Frontal cortex (tissue), 4 donors: ENCODE measurements around the gene KRTAP4-8. TPM values are rescaled to one million over a fixed set of nuclear protein-coding genes. Genes with fewer than 3 reads are reported as not detected.
"Not testable (repeated sequence)": the region's sequence is repeated elsewhere in the genome, so short reads cannot be mapped to it uniquely, and the experiment has no call there.

Experiments used
- DNase-seq, 2 donors: peaks; one replicate each; pipeline ENCODE4 v3.0.0; 2012; ENCODE audit warnings: low spot score in 2 of 2
- FAIRE-seq: peaks from 2 replicates; lab custom pipeline; 2012; peaks lifted over from hg19 to GRCh38; lab: Jason Lieb, UNC
- total RNA-seq: library from RNA; depleted of rRNA; stranded (reverse); fragments of >200 nt; gene quantifications from one replicate; pipeline ENCODE4 v1.2.3, GENCODE V29; 2014
- donor health status: control.
- donor health status: control.
- donor health status: control.

KRTAP4-8 gene
- total RNA-seq = not detected

DNA sequence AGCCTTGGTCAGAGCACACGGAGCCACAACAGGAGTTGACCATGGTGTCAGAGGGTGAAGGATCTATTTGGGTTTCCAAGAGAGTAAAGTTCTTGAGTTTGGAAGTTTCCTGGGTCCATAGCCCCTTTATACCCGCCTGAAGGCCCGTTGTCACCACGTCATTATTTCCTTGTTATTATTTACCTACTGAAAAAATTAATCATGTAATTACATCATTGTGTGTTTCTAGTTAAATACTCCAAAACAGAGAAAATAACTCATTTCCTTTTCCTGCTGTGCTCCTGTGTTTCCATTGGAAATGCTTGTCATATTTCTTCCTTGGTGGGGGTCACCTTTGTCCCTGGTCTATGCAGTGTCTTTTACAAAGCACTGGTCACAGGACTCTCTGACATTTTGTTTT lies at the start of gene KRTAP4-8:
TSS of gene KRTAP4-8 (minus strand) at position 101 of the 400 bp plus-strand sequence. CDS start at position 43, 58 bp downstream.
- DNase-seq (no peak), FAIRE-seq (no peak)

DNA sequence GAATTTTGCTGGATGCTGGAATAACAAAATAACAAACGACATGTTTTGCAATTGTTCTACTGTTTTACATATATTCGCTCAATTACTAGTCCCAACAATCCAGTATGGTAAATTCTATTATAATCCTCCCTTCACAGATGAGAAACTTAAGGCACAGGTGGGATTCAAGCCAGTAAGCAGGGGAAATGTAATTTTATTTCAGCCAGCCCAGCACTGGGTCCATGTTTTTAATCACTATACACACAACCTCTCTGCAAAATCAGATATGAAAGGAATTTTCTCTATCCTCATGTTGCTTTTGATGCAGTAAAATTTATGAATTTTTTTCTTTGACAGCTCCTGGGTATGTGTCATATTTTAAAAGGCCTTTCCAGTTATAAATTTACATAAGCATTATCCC lies 47.3 kb upstream of the KRTAP4-8 start:
- FAIRE-seq (no peak), DNase-seq (no peak)

DNA sequence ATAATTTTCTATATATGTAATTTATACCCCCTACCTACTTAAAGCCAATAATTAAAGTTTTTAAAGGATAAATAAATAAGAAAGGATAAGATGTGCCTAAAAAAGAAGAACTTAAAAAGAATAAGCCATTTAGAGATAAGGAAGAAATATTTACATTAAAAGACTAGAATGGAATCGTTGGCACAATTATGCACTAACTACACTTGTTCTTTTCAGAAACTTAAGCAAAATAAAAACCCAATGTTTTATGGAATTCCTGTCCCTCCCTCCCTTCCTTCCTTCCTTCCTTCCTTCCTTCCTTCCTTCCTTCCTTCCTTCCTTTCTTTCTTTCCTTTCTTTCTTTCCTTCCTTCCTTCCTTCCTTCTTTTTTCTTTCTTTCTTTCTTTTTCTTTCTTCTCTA lies 46.9 kb upstream of the KRTAP4-8 start:
- DNase-seq = no peak
- FAIRE-seq = no peak

DNA sequence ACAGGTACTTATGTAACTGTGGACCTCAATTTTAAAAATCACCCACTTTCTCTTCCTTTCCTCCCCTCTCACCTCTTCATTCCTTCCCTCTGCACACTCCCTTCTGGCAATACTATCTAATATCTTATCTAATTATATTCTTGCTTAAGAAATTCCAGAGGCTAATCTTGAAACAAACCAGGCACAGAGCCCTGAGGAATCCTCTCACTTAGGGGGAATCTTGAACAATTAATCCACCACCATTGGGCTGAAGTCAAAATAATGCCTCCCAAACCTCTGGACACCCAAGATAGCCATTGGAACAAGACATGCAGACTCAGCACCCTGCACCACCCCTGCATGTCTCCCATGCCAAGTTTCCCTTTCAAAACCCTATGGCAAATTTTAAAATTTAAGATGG lies 43.4 kb upstream of the KRTAP4-8 start:
- DNase-seq = no peak
- FAIRE-seq = no peak

DNA sequence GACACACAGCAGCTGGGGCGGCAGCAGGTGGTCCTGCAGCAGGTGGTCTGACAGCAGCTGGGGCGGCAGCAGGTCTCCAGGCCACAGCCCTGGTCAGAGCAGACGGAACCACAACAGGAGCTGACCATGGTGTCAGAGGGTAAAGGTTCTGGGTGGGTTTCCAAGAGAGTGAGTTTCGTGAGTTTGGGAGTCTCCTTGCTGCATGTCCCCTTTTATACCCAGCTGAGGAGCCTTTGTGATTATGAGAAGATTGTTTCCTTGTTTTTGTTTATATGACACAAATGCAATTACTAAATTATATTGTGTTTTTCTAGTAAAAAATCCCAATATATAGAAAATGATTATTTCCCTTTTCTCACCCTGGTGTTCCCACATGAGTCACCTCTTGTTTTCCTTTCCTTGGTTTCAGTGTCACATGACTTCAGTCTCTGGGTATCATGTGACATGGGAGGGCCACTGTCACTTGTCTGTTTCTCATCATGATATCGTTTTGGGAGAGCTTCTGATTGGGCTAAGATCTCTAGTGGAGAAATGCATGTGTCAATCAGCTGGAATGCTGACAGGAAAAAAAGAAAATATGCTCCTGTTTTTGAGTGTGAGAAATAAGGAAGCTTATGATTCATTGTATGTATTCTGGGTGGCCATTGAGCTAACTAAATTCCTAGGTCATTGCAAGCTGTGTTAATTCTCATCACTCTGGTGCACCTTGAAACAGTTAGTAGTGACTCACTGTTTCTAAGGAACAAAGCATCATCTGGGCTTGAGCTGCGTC lies 42.6 kb upstream of the KRTAP4-8 start, which contains the start of gene KRTAP4-6:
TSS of gene KRTAP4-6 (minus strand) at position 185 of the 772 bp plus-strand sequence. CDS start at position 128, 57 bp downstream.
- DNase-seq (no peak), FAIRE-seq (no peak)

DNA sequence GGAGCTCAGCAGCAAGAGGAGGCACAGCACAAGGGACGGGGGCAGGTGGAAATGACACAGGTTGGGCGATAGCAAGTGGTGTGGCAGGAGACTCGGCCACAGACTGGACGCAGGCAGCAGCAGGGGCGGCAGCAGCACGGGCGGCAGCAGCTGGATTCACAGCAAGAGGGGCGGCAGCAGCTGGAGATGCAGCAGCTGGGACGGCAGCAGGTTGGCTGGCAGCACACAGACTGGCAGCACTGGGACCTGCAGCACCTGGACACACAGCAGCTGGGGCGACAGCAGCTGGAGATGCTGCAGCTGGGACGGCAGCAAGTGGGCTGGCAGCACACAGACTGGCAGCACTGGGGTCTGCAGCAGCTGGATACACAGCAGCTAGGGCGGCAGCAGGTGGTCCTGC lies 41.9 kb upstream of the KRTAP4-8 start:
- FAIRE-seq, DNase-seq: not testable (repeated sequence)

DNA sequence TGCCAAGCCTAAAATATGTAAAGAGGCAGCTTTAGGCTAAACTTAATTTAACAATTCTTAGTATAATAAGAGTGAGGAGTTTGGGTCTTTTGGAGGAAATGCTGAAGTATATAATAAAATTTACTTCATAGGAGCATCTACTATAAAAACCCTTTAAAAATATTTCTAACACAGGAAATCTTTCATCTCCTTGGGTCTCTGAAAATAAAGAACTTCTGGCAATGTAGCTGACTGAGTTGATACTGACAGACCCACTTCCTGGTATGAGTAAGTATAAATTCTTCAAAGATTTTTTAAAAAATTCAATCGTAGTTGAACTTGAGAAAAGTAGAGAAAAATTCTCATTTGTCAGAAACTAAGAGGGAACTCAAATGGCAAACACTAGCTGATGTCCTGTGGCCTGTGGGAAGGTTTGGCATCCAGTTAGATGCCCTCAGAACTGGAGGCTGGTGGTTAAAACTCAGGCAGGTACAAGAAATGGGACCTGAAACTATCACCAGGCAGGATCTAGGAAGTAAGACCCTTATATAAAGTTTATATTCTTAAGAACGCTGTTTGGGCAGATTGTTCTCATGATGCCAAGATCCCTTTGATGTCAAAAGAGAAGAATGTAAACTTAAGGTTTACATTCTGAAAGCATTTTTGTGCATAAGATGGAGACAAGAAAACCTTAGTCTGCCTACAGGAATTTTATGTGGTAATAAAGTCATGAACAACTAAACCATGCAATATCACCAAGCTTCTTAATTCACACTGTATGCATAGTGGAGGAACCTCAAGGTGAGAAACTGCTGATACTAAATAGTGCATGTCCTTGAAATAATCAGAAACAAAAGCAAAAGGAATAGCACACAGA lies 36.2 kb upstream of the KRTAP4-8 start:
- no peak for DNase-seq
- no peak for FAIRE-seq

DNA sequence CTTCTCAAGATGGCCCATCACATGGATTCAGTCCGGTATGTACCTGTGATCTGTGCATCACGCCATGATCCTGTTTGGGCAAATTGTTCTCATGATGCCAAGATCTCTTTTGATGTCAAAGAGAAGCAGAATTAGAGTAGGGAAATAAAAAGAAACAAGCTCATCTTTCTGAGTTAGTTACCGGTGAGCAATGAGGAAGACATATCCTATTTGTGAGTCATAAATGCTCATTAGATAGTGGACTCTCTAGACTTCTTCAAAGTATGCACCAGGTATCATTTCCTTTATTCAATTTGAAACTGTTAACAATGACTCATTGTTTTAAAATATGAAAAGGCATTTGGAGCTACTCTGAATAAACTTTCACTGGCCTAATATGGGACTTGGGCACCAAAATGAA lies 34.0 kb upstream of the KRTAP4-8 start:
- no peak for DNase-seq
- FAIRE-seq = no peak

DNA sequence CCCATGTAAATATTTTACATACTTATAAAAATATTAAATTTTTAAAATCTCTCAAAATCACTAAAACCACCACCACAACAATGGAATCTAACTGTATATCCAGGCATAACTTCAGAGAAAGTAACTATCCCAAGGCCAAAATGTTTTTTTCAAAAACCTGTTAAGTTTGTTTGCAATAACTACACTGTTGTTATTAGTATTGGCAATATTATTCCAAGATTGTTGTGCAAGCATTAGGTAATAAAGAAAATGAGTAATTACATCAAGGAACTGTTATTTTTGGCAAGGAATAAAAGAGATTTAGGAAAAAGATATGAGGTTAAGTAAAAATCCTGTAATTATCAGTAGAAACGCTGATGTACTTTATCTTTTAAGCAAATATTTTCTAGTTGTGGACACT lies 29.4 kb upstream of the KRTAP4-8 start:
- FAIRE-seq = no peak
- no peak for DNase-seq

DNA sequence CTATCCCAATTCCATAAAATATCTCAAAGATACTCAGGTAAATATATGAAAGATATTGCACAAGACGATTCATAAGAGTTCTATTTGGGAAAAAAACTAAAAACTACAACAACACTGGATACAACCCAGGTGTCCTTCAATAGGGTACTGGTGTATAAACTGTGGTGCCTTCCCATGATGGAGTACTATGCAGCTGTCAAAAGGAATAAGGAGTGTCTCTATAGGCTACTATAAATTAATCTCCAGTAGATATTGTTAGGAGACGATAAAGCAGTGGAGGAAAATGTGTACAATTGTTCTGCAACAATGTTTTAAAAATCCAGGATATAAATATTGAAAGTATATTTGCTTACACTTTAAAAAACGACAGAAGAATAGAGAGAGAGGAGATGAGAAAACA lies 28.5 kb upstream of the KRTAP4-8 start:
- DNase-seq = no peak
- no peak for FAIRE-seq

DNA sequence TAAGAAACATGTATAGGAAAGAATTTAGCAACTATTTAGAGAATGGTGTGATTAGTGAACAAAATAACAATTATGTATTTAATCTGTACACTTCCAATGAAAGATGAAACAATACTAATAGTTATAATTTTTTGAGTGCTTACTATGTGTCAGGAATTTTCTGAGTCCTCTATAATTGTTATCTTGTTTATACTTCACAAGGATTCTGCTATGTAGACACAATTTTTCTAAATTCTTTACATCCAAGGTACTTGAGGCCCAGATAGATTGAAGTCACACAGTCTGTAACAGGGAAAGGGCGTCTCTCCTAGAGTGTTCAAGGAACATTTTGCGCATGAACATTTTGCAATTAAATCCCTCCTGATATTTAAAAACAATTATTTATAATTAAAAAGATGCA lies 27.1 kb upstream of the KRTAP4-8 start:
- DNase-seq = no peak
- no peak for FAIRE-seq

DNA sequence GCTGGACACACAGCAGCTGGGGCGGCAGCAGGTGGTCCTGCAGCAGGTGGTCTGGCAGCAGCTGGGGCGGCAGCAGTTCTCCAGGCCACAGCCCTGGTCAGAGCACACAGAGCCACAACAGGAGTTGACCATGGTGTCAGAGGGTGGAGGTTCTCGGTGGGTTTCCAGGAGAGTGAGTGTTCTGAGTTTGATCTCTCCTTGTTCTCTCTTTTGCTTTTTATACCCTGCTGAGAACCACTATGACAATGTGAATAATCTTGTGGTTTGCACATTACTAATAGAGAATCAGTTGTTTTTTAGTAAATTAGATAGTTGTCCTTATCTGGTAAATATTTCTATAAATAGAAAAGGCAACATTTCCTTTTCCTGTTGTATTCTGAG lies 26.0 kb upstream of the KRTAP4-8 start, which contains the start of gene KRTAP4-12:
TSS of gene KRTAP4-12 (minus strand) at position 192 of the 381 bp plus-strand sequence. CDS start at position 132, 60 bp downstream.
- DNase-seq, FAIRE-seq: not testable (repeated sequence)

DNA sequence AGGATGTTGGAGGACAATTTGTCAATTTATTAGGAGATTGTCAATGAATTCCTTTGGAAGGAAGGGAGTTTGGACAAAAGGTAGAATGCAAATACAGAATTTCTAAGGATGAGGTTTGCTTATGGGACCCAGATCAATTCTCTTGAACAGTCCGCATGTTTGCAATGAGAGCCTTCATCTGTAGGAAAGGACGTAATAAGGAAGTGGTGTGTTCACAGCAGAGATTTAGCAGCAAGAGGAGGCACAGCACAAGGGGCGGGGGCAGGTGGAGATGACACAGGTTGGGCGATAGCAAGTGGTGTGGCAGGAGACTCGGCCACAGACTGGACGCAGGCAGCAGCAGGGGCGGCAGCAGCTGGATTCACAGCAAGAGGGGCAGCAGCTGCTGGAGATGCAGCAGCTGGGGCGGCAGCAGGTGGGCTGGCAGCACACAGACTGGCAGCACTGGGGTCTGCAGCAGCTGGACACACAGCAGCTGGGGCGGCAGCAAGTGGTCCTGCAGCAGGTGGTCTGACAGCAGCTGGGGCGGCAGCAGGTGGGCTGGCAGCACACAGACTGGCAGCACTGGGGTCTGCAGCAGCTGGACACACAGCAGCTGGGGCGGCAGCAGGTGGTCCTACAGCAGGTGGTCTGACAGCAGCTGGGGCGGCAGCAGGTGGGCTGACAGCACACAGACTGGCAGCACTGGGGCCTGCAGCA lies 25.5 kb upstream of the KRTAP4-8 start:
- not testable (repeated sequence) for FAIRE-seq

DNA sequence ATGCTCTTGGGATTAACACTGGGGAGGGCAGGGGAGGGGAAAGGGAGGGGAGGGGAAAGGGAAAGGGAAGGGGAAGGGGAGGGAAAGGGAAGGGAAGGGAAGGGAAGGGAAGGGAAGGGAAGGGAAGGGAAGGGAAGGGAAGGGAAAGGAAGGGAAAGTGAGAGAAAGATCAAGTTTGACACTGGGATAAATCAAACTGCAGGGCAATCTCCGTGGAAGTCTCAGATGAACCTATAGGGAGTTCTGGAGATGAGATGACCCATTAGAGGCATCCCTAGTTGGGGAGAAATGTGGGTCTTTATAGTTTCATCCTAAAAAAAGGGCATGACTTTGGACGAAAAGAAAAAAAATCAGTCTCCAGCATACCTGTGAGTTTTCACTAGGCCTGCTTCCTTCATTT lies 23.8 kb upstream of the KRTAP4-8 start:
- FAIRE-seq (no peak), DNase-seq (no peak)

More for the DNA sequence above, 25.5 kb upstream of the KRTAP4-8 start:
- not testable (repeated sequence) for DNase-seq

DNA sequence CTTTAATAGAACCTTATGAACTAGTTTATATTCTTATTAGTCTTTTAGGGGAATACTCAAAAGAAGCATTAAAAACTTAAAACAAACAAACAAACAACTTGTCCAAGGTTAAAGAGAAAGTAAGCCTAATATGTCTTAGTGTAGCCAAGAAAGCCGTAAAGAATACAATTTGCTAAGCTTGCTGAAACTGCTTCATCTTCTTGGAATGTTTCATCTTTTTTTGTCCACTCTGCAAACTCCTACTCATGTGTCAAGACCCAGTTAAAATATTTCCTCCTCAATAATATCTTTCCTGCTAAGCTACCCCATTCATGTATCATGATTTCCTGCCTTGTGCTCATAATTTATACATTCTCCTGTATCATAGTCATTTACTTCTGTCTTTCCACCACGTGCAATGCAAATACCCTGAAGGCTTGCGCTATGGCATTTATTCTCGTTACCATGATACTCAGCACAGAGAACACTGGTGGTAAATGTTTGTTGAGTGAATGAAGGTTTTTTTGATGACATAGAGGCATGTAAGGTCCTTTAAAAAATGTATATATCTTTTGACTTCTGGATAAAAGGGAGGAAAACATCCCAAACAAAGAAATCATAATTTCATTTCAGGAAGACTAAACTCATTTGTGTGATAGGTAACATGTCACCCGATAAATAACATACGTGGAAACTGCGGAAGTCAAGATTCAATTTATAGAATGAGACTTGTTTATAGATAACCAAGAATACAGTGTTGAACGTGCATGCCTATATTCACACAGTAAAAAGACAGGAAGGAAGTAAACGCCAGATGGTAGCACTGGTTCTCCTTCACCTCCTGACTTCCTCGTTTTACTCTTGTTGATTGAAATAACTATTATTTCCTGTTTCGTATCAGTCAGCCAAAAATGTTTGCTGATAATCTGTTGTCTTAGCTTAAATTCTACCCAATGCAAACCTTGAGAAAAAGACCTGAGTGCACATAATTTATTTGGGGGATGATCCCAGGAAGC lies 22.1 kb upstream of the KRTAP4-8 start:
- not testable (repeated sequence) for FAIRE-seq, DNase-seq

DNA sequence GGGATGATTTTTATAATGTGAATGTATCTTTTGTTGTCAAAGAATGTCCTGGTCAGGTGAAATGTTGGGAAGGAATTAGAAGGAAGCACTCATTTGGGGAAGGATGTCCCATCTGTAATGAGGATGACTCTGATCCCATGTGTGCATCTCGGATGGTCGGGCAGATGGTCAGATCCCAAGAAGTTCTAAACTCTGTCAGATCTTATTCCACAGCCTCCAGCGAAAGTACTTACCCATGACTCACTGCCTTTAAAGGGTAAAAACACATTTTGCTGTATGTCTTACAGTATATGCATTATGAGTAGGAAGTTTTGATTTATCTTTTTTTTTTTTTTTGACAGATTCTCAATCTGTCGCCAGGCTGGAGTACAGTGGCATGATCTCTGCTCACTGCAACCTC lies 20.8 kb upstream of the KRTAP4-8 start:
- DNase-seq (no peak), FAIRE-seq (no peak)

DNA sequence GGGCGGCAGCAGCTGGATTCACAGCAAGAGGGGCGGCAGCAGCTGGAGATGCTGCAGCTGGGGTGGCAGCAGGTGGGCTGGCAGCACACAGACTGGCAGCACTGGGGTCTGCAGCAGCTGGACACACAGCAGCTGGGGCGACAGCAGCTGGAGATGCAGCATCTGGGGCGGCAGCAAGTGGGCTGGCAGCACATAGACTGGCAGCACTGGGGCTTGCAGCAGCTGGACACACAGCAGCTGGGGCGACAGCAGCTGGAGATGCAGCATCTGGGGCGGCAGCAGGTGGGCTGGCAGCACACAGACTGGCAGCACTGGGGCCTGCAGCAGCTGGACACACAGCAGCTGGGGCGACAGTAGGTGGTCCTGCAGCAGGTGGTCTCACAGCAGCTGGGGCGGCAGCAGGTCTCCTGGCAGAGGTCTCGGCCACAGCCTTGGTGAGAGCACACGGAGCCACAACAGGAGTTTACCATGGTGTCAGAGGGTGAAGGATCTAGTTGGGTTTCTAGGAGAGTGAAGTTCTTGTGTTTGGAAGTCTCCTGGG lies 20.0 kb upstream of the KRTAP4-8 start, which contains the start of gene KRTAP4-11:
TSS of gene KRTAP4-11 (minus strand) at position 528 of the 541 bp plus-strand sequence. CDS start at position 470, 58 bp downstream.
- FAIRE-seq, DNase-seq: not testable (repeated sequence)

DNA sequence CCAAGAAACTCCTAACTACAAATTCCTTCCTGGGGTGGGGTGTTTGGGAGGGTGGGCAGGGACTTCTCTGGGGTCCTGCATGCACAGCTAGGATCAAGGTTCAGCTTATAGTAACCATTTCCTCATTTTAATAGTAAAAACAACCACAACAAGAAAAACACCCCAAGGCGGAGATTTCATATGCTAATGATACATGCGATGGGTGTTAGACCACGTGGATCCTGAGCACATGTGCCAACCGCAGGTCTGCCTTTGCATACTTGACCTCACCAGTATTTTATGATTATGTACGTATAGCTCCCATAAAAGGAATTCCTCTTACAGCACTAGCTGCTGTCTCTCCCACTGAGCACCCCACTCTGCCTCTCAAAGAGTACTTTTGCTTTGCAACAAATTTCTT lies 18.4 kb upstream of the KRTAP4-8 start:
- no peak for DNase-seq
- FAIRE-seq = no peak
